Measurements from ENCODE around the gene C22orf23.
"Not testable (repeated sequence)": the region's sequence is repeated elsewhere in the genome, so short reads cannot be mapped to it uniquely, and the experiment has no call there.

Gene C22orf23

GRCh38 chr22:37953062-37953436, 352 bp downstream of the C22orf23 start:
- DNase-seq (ENCODE audit: low read depth) = no peak

GRCh38 chr22:37952629-37953028, 772 bp downstream of the C22orf23 start:
- DNase-seq (ENCODE audit: low read depth) = not testable (repeated sequence)

GRCh38 chr22:37951305-37951704, 2.1 kb downstream of the C22orf23 start:
- no peak for DNase-seq (ENCODE audit: low read depth)

- not testable (repeated sequence) for DNase-seq (ENCODE audit: low read depth)
Observed at GRCh38 chr22:37947142-37947795, 6.1 kb downstream of the C22orf23 start.

GRCh38 chr22:37944423-37944822, 9.0 kb downstream of the C22orf23 start:
- DNase-seq (ENCODE audit: low read depth) = not testable (repeated sequence)

GRCh38 chr22:37943825-37944198, 9.6 kb downstream of the C22orf23 start:
- no peak for DNase-seq (ENCODE audit: low read depth)

GRCh38 chr22:37943136-37943824, 10.1 kb downstream of the C22orf23 start:
- no peak for DNase-seq (ENCODE audit: low read depth)

- DNase-seq (ENCODE audit: low read depth) = no peak
Observed at GRCh38 chr22:37942133-37942532, 11.3 kb downstream of the C22orf23 start.

- no peak for DNase-seq (ENCODE audit: low read depth)
Observed at GRCh38 chr22:37940698-37941376, 12.6 kb downstream of the C22orf23 start.

- peak; percentile 76 for DNase-seq (ENCODE audit: low read depth)
Observed at GRCh38 chr22:37933711-37934376, 19.6 kb downstream of the C22orf23 start.

- DNase-seq (ENCODE audit: low read depth) = no peak
Observed at GRCh38 chr22:37932821-37933578, 20.4 kb downstream of the C22orf23 start.

GRCh38 chr22:37932401-37932800, 21.0 kb downstream of the C22orf23 start:
- DNase-seq (ENCODE audit: low read depth) = no peak

- DNase-seq (ENCODE audit: low read depth) = no peak
Observed at GRCh38 chr22:37931893-37932389, 21.5 kb downstream of the C22orf23 start.

- no peak for DNase-seq (ENCODE audit: low read depth)
Observed at GRCh38 chr22:37930952-37931440, 22.4 kb downstream of the C22orf23 start.

- no peak for DNase-seq (ENCODE audit: low read depth)
Observed at GRCh38 chr22:37930270-37930951, 23.0 kb downstream of the C22orf23 start.

GRCh38 chr22:37929390-37929789, 24.0 kb downstream of the C22orf23 start:
- DNase-seq (ENCODE audit: low read depth) = no peak

GRCh38 chr22:37927637-37927936, 25.8 kb downstream of the C22orf23 start:
- DNase-seq (ENCODE audit: low read depth) = no peak

GRCh38 chr22:37926771-37927636, 26.4 kb downstream of the C22orf23 start:
- no peak for DNase-seq (ENCODE audit: low read depth)

- no peak for DNase-seq (ENCODE audit: low read depth)
Observed at GRCh38 chr22:37926358-37926757, 27.0 kb downstream of the C22orf23 start.

- DNase-seq (ENCODE audit: low read depth) = no peak
Observed at GRCh38 chr22:37925767-37926166, 27.6 kb downstream of the C22orf23 start.

All from activated T-helper 9 cell treated with anti-CD3 and anti-CD28 coated beads, Interleukin-2, amount 50 U/mL, for 16 hours (primary cell).